Measurements from ENCODE around the gene STAB2. TPM values are rescaled to one million over a fixed set of nuclear protein-coding genes. Genes with fewer than 3 reads are reported as not detected.

Gene STAB2
- total RNA-seq, 1 experiment from 2014 or later = not detected

DNA sequence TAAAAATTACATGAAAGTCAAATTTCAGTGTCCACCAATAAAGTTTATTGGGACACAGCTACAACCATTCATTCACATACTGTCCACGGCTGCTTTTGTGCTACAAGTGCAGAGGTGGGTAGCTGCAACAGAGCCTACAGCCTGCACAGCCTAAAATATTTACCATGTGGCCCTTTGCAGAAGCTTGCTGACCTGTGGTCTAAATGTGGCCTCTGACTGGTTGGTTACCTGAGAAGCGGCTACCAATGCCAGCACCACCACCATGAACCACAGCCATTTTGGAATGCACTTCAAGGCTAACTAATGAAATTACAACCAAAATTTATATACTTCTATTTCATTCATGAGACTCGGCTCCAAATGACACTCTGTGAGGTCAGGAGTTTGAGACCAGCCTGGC is 195.3 kb downstream of the STAB2 start:
- DNase-seq (ENCODE audit: low read depth) = no peak

DNA sequence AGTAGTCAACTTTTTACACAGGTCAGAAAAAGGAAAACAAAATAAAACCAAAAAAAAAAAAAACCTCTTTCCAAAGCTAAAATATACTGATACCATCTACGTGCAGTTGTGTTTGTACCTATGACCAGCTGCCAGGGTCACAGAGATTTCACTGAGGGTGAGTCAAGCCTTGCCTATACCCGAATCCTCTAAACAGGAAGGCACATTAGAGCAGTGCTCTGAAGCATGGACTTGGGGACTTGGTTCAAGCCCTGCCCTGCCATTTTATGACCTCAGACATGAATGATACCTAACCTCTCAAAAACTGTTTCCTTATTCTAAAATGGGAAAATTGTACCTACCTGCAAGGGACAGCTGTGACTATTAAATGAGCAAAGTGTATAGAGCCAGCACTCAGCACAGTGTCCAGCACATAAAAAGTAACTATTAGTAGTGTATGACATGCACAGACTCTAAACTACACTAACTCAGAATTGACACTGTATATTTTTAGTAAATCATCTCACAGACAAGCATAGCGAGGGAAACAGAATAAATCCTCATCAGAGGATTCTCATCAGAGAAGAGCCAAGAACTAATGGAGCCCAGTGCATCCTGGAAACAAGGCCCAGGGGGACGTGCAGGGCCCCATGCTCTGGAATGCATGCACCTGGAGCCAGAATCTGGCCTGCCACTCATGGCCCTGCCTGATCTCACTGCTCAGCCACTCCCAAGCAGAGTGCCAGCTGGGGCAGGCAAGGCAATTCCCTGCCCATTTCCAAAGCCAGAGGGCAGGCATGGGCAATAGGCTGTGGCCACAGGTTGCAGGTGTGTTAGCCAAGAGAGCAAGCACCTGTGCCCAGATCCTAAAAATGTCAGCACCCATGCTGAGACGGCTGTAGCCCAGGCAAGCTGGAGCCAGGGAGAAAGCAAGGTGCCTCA is 196.9 kb downstream of the STAB2 start:
- DNase-seq (ENCODE audit: low read depth) = no peak

DNA sequence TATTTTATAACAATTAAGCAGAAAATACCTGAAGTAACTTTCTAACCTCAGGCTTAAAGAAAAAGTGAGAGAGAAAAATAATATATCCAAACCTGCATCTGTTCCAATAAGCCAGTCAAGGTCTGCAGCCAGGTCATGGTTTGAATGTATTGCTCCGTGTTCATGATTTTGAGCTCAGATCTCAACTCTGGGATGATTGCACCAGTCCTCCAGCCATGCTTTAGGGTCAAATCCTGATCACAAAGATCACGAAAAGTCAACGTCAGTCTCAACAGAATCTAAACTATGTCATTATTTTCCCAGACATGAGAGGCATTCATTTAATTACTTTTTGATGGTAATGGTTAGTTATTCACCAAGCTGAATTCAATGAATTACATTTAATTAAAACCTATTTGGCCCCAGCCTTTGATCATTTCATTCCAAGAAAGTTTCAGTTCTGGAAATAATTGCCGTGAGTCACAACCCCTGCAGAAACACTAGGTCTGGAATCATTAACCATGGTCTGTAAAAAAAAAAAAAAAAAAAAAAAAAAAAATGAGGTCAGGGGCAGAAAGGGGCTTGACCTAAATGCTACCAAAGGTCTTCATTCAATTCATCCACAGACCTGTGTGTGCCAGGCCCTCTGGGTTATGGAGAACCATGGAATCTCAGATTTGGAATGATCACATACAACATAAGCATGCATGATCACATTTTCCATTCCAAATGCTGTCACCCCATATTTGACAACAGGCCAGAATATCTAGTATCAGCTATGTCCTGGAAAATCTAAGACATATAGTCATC is 198.4 kb downstream of the STAB2 start:
- peak; percentile 26 for DNase-seq (ENCODE audit: low read depth)

DNA sequence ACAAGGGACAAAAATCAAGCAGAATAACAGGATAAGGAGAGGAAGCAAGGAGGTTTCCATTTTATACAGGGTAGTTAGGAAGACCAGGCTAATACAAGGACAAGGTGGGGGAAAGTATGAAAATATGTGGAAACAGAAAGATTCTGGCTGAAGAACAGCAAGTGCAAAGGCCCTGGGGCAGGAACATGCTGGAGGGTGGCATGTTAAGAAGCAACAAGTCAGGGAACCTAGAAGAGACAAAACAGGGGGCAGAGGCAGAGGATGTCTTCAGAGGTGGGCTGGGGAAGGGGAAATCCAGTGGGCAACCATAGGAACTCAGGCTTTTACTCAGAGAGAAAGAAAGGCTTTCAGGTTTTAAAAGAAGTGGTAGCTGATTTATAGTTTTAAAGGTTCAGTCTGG is 199.1 kb downstream of the STAB2 start:
- no peak for DNase-seq (ENCODE audit: low read depth)

DNA sequence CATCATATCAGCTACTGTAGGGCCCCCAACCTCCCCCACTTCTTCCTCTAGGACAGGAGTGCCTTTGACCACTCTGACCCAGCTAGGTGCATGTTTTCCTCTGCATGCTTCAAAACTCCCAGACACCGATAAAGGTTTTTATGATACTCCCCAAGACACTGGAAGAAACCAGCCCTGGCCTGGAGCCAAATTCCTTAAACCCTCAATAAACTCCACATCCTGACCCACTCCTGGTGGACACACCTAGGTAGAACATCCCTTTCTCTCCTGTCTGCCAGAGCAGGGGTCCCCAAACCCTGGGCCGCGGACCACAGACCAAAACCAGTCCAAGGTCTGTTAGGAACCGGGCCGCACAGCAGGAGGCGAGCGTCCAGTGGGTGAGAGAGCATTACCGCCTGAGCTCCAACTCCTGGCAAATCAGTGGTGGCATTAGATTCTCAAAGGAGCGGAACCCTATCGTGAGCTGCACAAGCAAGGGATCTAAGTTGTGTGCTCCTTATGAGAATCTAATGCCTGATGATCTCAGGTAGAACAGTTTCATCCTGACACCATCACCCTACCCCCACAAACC is 204.4 kb downstream of the STAB2 start:
- no peak for DNase-seq (ENCODE audit: low read depth)

DNA sequence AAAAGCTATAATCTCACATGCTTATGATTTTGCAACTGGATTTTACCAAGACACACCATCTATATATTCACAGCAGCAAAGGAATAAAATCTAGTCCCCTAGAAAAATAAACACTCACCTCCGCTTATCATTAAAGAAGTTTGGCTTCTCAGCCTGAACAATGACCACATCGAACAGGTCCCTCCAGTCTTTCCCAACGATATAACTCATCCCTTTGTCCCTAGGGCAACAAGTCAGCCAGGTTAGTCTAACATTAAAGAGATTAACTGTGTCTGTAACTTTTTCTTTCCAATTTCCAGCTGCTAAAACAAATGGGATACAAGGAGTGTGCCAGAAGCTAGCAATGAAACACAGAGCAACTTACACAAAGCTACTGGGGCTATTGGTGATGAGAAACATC is 206.0 kb downstream of the STAB2 start:
- no peak for DNase-seq (ENCODE audit: low read depth)

DNA sequence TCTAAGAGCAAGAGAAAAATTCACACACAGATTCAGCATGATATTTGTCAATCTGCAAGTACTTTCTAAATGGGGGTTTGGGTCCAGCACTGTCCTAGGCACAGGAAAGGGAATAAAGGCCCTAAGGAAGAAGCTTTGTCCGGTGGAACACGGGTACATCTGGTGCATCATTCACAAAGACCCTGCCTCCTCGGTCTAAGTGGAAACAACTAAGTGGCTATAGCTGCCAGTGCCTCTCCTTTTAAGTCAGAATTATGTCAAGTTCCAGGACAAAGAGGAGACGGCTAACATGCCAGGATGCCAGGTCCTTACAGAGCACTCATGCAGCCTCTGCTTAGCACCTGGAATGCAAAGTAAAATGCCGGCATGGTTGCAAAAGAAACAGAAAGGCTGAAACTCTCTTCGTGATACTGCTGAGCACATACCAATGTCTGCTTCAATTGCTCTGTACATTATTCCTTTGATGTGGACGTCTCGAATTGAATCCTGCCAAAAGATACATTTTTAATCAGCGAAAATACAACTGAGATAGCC is 206.5 kb downstream of the STAB2 start:
- DNase-seq (ENCODE audit: low read depth) = no peak

DNA sequence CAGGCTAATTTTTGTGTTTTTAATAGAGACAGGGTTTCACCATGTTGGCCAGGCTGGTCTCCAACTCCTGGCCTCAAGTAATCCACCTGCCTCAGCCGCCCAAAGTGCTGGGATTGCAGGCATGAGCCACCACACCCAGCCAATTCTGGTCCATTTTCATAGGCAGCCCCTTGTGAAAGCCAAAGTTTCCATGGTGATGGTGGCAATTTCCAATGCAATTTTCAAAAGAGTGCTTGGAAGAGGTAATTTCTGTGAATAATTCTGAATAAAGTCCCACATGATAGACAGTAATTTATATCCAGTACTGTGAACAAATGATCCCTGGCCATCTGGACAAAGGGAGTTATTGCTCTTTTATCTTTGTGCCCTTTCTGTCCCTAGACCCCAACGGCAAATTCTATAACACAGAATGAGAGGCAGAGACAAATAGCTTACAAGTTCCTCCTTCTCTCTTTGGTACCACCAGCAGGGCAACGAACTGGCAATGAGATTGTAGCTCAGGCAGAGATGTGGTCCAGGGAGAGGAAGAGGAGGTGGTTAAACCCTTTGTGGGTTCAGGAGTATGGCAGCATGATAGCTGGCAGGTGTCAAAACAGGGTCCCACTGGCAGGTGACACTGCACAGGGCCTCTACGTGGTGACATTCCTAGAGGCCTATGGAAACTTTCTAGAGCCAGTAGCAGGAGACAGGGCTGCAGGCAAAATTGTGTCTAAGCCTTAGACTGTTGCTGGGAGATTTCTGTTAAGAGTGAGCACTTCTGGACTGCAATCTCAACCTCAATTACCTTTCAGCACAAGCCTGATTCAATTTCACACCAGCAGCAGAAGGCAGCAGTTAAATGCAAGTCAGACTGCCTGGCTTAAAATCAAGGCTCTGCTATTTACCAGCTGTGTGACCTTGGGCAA is 207.5 kb downstream of the STAB2 start:
- no peak for DNase-seq (ENCODE audit: low read depth)

DNA sequence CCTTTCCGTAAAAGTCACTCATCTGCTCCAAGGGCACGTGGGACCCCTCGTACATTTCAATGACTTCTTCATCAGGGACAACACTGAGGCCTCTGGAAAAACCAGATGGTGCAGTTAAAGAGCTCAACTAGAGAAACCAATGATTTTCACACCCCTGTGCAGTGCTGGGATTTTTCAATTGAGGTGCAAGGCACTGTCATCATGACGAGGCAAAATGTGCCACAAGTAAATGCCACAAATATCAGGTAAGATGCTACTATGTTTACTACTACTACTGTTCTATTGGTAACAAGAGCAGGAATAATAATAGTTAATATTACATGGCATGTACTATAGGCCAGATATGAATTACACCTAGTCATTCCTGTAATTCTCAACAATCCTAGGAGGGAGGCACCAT is 211.5 kb downstream of the STAB2 start:
- DNase-seq (ENCODE audit: low read depth) = no peak

DNA sequence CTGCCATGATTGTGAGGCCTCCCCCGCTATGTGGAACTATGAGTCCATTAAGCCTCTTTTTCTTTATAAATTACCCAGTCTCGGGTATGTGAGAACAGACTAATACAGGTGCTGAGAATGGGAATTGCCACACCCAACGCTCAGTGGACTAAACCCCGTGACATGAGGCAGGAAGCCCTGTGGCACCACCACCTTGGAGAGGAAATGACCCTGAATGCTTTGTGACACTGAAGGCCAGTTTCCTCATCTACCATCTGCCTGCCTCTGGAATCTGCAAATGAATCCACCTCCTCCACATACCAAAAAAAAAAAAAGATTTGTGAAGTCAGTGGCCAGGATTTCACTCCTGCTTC is 212.4 kb downstream of the STAB2 start:
- no peak for DNase-seq (ENCODE audit: low read depth)

DNA sequence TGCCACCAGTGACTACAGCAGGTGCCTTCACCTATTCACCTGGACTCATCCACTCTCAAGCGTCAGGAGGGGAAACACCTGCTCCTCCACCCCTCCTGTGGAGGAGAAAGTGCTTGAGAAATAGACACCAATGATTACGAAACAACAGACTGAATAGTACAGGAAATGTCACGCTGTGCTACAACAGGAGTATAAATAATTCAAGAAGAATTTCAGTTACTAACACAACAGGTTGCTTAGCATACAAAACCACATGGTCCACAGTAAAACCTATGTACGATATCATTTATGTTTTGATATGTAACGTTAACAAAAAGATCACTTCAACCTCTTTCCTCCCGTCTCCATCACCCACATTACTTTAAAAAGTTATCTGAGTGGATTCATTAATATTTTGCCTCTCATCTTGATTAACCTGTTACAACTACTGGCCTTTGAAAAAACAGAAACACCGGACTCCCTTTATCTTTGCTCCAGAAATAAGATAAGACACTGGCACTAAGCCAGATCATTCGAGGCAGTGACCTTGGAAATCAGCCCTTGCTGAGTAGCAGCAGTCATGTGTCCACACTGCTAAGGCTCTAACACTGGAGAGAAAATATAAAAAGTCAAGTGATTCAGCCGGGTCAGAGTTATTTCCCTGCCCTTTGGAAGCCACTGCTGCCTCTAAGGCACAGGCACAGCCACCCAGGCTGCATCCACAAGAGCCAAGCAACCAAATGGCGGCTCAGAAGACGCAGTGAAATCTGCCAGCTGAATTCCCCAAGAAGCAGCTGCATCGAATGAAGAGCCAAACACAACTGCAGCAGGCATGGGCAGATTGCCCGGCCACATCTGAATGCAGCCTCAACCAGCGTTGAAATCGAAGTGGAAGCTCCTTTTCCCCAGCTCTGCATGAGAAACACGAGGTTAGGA is 213.0 kb downstream of the STAB2 start:
- peak; percentile 90 for DNase-seq (ENCODE audit: low read depth)

DNA sequence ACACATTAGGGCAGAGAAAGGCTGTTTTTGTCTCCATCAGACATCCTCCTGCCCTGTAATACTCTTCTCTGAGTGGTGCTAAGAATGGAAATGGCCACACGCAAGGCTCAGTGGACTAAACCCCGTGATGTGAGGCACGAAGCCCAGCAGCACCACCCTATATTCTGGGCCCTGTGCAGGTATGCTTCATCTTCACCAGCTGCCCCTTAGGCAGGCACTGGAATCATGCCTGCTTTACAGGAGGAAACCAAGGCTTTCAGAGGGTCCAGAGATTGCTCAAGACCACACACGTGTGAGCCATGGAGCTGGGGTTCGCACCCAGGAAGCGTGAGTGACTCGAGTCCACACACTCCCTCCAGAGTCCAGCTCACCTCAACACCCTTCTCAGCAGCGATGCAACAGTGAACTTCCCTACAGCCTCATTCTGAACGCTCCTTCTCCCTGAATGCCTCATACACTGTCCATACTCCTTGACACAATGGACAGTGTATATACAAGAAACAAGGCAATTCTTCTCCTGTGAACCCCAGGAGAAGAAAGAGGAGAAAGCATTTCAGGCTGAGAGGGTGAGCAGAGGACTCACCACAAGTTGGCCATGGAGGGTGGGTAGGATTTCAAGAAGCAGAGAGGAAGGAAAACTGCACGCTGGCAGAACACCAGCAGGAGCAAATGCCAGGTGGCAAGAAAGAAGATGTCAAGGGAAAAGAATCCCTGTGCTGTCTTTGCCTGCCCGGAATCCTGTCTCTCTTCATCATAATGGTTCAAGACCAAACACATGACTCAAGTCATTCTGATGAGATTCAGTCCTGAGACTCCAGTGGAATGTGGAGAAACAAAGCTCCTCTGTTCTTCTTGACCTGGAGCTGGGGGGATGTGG is 214.9 kb downstream of the STAB2 start:
- DNase-seq (ENCODE audit: low read depth) = peak; percentile 71

DNA sequence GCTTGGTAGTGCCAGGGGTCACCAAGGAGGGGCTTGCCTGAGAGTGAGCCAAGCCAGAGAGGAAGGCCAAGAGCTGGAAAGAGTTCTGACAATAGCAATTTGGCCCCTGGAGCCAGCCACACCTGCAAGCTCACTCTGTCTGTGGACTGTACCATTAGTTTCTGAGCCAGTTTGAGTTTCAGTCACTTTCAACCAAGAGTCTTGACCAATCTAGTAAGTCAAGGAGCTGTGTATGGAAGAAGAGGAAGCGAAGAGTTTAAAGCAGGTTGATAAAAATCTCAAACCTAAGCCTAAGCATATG is 215.5 kb downstream of the STAB2 start:
- DNase-seq (ENCODE audit: low read depth) = no peak

DNA sequence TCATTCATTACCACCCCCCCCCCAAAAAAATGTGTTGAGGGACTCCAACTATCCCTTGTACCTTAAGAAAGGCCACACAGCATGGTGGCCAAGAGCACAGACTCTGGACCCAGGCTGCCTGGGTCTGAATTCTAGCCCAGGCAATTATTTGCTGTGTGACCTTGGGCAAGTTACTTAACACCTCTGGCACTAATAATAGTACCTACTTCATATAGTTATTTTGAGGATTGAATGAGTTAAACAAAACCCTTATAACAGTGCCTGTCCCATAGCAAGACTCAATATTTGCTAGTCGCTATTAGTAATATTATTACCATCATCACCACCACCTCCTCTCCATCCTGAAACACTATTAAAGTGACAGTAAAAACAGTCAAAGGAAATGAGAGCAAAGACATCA is 216.8 kb downstream of the STAB2 start:
- DNase-seq (ENCODE audit: low read depth) = no peak

DNA sequence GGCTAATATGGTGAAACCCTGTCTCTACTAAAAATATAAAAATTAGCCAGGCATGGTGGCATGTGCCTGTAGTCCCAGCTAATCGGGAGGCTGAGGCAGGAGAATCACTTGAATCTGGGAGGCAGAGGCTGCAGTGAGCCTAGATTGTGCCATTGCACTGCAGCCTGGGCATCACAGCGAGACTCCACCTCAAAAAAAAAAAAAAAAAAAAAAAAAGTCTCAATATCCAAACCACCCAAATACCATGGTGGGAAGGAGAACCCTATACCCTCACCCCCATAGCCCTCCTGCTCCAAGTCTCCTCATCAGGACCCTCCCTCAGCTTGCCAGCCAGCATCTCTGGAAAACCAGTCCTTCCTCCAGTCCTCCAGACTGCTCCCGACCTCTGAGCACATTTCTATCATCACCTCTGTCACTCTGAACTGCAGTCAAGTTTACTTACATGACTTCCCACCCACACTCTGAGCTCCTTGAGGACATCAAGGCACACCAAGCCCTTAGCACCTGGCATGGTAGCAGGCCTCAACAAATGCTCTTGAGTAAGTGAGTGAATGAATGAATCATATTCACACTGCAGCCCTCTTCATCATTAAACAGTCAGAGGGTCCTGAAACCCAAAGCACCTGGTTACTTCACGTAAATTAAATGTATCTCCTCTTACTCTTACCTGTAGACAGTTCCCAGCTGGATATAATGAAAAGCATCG is 218.7 kb downstream of the STAB2 start:
- DNase-seq (ENCODE audit: low read depth) = no peak

DNA sequence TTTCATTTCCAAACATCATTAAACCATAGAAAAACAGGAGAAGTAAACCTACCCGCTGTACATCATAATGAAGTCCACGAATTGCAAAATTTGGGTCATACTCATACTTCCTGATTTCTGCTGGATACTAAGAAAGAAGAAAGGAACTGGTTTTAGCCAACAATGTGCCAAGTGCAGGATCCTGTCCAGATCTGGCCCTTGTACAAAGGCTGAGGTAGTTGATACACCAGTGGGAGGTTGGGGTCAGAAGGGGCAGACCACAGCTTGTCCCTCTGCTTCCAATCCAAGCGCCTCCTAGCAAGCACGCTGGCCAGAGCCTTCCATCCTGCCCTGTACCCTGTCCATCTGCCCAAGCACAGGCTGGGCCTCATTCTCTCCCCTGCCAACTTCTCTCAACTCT is 219.7 kb downstream of the STAB2 start:
- DNase-seq (ENCODE audit: low read depth) = peak; percentile 69

DNA sequence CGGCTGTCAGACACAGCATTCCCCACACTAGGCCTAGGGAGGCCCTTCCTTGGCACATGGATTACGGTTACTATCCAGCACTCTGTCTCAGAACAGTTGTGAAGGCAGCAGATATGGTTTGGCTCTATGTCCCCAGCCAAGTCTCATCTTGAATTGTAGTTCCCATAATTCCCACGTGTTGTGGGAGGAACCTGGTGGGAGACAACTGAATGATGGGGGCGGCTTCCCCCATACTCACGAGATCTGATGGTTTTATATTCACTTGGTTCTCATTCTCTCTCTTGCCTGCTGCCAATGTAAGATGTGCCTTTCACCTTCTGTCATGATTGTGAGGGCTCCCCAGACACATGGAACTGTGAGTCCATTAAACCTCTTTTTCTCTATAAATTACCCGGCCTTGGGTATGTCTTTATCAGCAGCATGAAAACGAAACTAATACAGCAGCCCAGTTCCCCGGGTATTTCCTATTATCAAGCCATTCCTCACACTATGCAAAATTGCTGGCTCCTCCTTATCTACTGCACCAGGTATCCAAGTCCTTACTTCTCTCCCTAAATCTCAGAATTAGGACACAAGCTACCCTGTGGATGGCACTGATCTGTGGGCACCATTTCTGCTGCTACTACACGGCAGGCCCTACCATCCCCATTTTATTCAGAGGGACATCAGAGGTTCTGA is 220.6 kb downstream of the STAB2 start:
- no peak for DNase-seq (ENCODE audit: low read depth)

DNA sequence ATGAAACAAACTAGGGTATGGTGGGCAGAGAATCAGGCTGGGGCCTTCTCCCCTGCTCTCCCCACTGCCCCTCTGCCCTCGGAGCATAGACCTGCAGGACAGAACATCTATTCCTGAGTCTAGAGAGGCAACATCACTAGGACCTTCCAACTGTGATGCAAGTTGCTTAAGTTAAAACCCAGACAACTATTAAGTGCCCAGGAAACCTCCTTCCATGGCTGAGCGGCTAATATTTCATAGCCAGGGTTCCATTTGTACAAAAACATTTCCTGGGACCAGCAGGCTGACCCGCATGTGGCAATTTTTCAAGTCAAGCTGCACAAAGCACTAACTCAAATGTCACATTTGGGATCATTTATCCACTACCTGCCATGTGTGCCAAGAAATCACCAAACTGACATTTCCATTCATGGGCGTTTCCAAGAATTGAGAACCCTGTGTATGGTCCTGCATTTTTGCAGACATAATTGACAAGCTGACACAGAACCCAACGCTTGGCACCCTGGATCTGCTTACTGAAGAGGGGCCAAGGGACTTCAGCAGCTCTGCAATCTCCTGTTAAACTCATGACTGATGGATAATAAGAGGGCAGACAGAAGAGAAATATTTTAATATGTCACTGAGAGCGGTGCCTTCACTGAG is 221.3 kb downstream of the STAB2 start:
- DNase-seq (ENCODE audit: low read depth) = no peak

Measured in RPMI7951 (cell line).